PFSK-1 (cell line): ENCODE measurements around the gene FER1L5.

ENCODE experiments used
- POLR2AphosphoS5 ChIP-seq: IDR thresholded peaks from 2 replicates; pipeline ENCODE4 v1.6.1; 2012; ENCODE audit warnings: low read depth, mild to moderate bottlenecking, control low read depth, low read length, moderate library complexity
- REST ChIP-seq, 2 experiments: IDR thresholded peaks; 2 replicates each; pipeline versions ENCODE4 v1.6.1 to v1.8.0; 2011 to 2012; ENCODE audit warnings: low read depth in 2 of 2, low read length in 2 of 2, control low read depth in 1 of 2, inconsistent platforms in 1 of 2, mild to moderate bottlenecking in 1 of 2, moderate library complexity in 1 of 2; ENCODE audit not compliant: insufficient read depth in 1 of 2
- SIN3A ChIP-seq: IDR thresholded peaks from 2 replicates; pipeline ENCODE4 v1.6.1; 2012; ENCODE audit warnings: mild to moderate bottlenecking, low read length, moderate library complexity, borderline replicate concordance; ENCODE audit not compliant: insufficient read depth
- TAF1 ChIP-seq: IDR thresholded peaks from 2 replicates; pipeline ENCODE4 v1.6.1; 2012; ENCODE audit warnings: low read length, control low read depth, borderline replicate concordance; ENCODE audit not compliant: insufficient read depth

DNA sequence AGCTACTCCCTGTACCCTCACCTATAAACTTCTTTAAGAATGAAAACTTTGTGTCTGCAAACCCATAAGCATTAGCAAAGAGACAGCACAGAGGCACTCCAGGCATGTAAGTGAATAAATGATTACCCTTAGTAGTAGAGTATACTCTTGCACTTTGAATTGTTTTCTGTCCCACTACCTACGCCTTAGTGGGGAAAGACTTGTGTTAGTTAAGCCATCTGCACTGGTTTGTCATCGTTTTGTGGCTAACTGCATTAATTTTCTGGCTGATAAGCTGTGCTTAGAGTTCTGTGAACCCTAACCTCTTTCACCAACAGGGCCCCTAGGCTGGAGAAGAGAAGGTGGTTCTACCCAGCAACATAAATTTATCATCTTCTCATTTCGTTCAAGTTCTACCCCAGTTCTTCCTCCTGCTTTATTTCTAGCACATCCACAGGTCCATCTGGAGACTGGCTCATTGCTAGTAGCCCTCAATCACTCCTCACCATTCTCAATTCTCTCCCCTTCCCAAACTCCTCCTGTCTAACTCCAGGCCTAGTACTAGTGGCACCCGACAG lies 96.6 kb downstream of the FER1L5 start:
- no peak for TF ChIP-seq POLR2AphosphoS5
- TF ChIP-seq TAF1, result no peak
- TF ChIP-seq REST (IDR thresholded peaks at IDR 0.05; ENCODE audit: insufficient read depth in 1 of 2, low read depth in 2 of 2, low read length in 2 of 2), result no peak
- no peak for TF ChIP-seq SIN3A
